Measurements from ENCODE around the gene PDIA5.

The PDIA5 gene

GRCh38 chr3:123119388-123119787, 52.6 kb downstream of the PDIA5 start:
- Mint-ChIP-seq H3K9me3 (no peaks in the 10 kb centered on the region), H3K27me3 (no peaks in the 10 kb centered on the region), H3K4me1 (peaks cover 3% of the 10 kb centered on the region), H3K4me3 (no peak overlapping the region), H3K27ac (no peak overlapping the region), H3K36me3 (peaks cover 12% of the 10 kb centered on the region)
- CTCF ChIA-PET: no interaction called here
- no peak for DNase-seq

GRCh38 chr3:123119802-123120201, 53.0 kb downstream of the PDIA5 start:
- no peaks in the 10 kb centered on the region for H3K27me3 Mint-ChIP-seq
- no peaks in the 10 kb centered on the region for H3K4me1 Mint-ChIP-seq
- H3K36me3 Mint-ChIP-seq: peaks cover 12% of the 10 kb centered on the region

GRCh38 chr3:123120573-123120972, 53.7 kb downstream of the PDIA5 start:
- DNase-seq: no peak
- Mint-ChIP-seq H3K4me1 (no peaks in the 10 kb centered on the region), H3K9me3 (no peaks in the 10 kb centered on the region), H3K4me3 (no peak overlapping the region), H3K36me3 (peaks cover 12% of the 10 kb centered on the region), H3K27me3 (no peaks in the 10 kb centered on the region), H3K27ac (no peak overlapping the region)
- CTCF ChIA-PET: no interaction called here

More at GRCh38 chr3:123119802-123120201, 53.0 kb downstream of the PDIA5 start:
- Mint-ChIP-seq H3K4me3 (no peak overlapping the region), H3K27ac (no peak overlapping the region), H3K9me3 (no peaks in the 10 kb centered on the region)
- no peak for DNase-seq
- CTCF ChIA-PET: no interaction called here

GRCh38 chr3:123122057-123122456, 55.2 kb downstream of the PDIA5 start:
- Mint-ChIP-seq H3K27me3 (no peaks in the 10 kb centered on the region), H3K27ac (no peak overlapping the region), H3K36me3 (peaks cover 11% of the 10 kb centered on the region), H3K4me1 (no peaks in the 10 kb centered on the region), H3K4me3 (no peak overlapping the region), H3K9me3 (no peaks in the 10 kb centered on the region)
- CTCF ChIA-PET: no interaction called here
- no peak for DNase-seq

GRCh38 chr3:123122525-123123315, 55.9 kb downstream of the PDIA5 start:
- CTCF ChIA-PET: interaction anchor here (0.8 kb wide), 1 partner anchor 181 kb away, joined by 4 read pairs; no protein-coding TSS in a partner anchor
- peak; percentile 5 for DNase-seq
- Mint-ChIP-seq H3K27me3 (no peaks in the 10 kb centered on the region), H3K9me3 (no peaks in the 10 kb centered on the region), H3K4me1 (no peaks in the 10 kb centered on the region), H3K36me3 (peaks cover 6% of the 10 kb centered on the region), H3K27ac (no peak overlapping the region), H3K4me3 (no peak overlapping the region)

- H3K27ac Mint-ChIP-seq: peak overlapping the region; percentile 31
- no peaks in the 10 kb centered on the region for H3K27me3 Mint-ChIP-seq
- no peak overlapping the region for H3K4me3 Mint-ChIP-seq
- CTCF ChIA-PET: no interaction called here
- H3K4me1 Mint-ChIP-seq: no peaks in the 10 kb centered on the region
- H3K36me3 Mint-ChIP-seq: no peaks in the 10 kb centered on the region
- peak; percentile 14 for DNase-seq
- H3K9me3 Mint-ChIP-seq: no peaks in the 10 kb centered on the region
Observed at GRCh38 chr3:123123716-123124616, 57.1 kb downstream of the PDIA5 start.

GRCh38 chr3:123124971-123125370, 58.1 kb downstream of the PDIA5 start:
- H3K4me1 Mint-ChIP-seq: no peaks in the 10 kb centered on the region
- no peaks in the 10 kb centered on the region for H3K27me3 Mint-ChIP-seq
- no peak overlapping the region for H3K27ac Mint-ChIP-seq
- H3K36me3 Mint-ChIP-seq: no peaks in the 10 kb centered on the region
- H3K4me3 Mint-ChIP-seq: no peak overlapping the region
- H3K9me3 Mint-ChIP-seq: no peaks in the 10 kb centered on the region
- peak; percentile 8 for DNase-seq
- CTCF ChIA-PET: no interaction called here

- H3K27ac Mint-ChIP-seq: no peak overlapping the region
- CTCF ChIA-PET: no interaction called here
- H3K9me3 Mint-ChIP-seq: no peaks in the 10 kb centered on the region
- H3K27me3 Mint-ChIP-seq: no peaks in the 10 kb centered on the region
- no peaks in the 10 kb centered on the region for H3K4me1 Mint-ChIP-seq
- peak; percentile 11 for DNase-seq
- H3K36me3 Mint-ChIP-seq: no peaks in the 10 kb centered on the region
- H3K4me3 Mint-ChIP-seq: no peak overlapping the region
Observed at GRCh38 chr3:123126031-123126430, 59.2 kb downstream of the PDIA5 start.

GRCh38 chr3:123126653-123127052, 59.8 kb downstream of the PDIA5 start:
- no peak overlapping the region for H3K27ac Mint-ChIP-seq
- CTCF ChIA-PET: no interaction called here
- DNase-seq: no peak
- no peaks in the 10 kb centered on the region for H3K4me1 Mint-ChIP-seq
- H3K4me3 Mint-ChIP-seq: no peak overlapping the region
- H3K36me3 Mint-ChIP-seq: no peaks in the 10 kb centered on the region
- no peaks in the 10 kb centered on the region for H3K9me3 Mint-ChIP-seq
- H3K27me3 Mint-ChIP-seq: no peaks in the 10 kb centered on the region

GRCh38 chr3:123129092-123129491, 62.3 kb downstream of the PDIA5 start:
- H3K4me1 Mint-ChIP-seq: no peaks in the 10 kb centered on the region
- no peaks in the 10 kb centered on the region for H3K9me3 Mint-ChIP-seq
- CTCF ChIA-PET: no interaction called here
- no peaks in the 10 kb centered on the region for H3K36me3 Mint-ChIP-seq
- no peak overlapping the region for H3K27ac Mint-ChIP-seq
- H3K4me3 Mint-ChIP-seq: no peak overlapping the region
- DNase-seq: no peak
- no peaks in the 10 kb centered on the region for H3K27me3 Mint-ChIP-seq

GRCh38 chr3:123129532-123129931, 62.7 kb downstream of the PDIA5 start:
- H3K4me3 Mint-ChIP-seq: no peak overlapping the region
- CTCF ChIA-PET: no interaction called here
- H3K36me3 Mint-ChIP-seq: no peaks in the 10 kb centered on the region
- no peak overlapping the region for H3K27ac Mint-ChIP-seq
- H3K4me1 Mint-ChIP-seq: no peaks in the 10 kb centered on the region
- DNase-seq: no peak
- no peaks in the 10 kb centered on the region for H3K27me3 Mint-ChIP-seq
- H3K9me3 Mint-ChIP-seq: no peaks in the 10 kb centered on the region

- Mint-ChIP-seq H3K9me3 (no peaks in the 10 kb centered on the region), H3K27ac (no peak overlapping the region), H3K27me3 (no peaks in the 10 kb centered on the region), H3K36me3 (no peaks in the 10 kb centered on the region), H3K4me3 (no peak overlapping the region), H3K4me1 (no peaks in the 10 kb centered on the region)
- CTCF ChIA-PET: no interaction called here
- no peak for DNase-seq
Observed at GRCh38 chr3:123130079-123130750, 63.4 kb downstream of the PDIA5 start.

- Mint-ChIP-seq H3K27me3 (no peaks in the 10 kb centered on the region), H3K4me3 (no peak overlapping the region), H3K36me3 (no peaks in the 10 kb centered on the region), H3K27ac (no peak overlapping the region), H3K4me1 (no peaks in the 10 kb centered on the region), H3K9me3 (no peaks in the 10 kb centered on the region)
- DNase-seq: no peak
- CTCF ChIA-PET: no interaction called here
Observed at GRCh38 chr3:123134671-123135070, 67.8 kb downstream of the PDIA5 start.

- DNase-seq: no peak
- H3K4me1 Mint-ChIP-seq: no peaks in the 10 kb centered on the region
- CTCF ChIA-PET: no interaction called here
Observed at GRCh38 chr3:123137001-123137400, 70.2 kb downstream of the PDIA5 start.

More at GRCh38 chr3:123137001-123137400, 70.2 kb downstream of the PDIA5 start:
- Mint-ChIP-seq H3K27me3 (no peaks in the 10 kb centered on the region), H3K36me3 (no peaks in the 10 kb centered on the region), H3K9me3 (no peaks in the 10 kb centered on the region), H3K4me3 (no peak overlapping the region), H3K27ac (no peak overlapping the region)
